Mammary epithelial cell (primary cell): ENCODE results near the gene BICDL1.

Experiments used
- EZH2 ChIP-seq: IDR thresholded peaks from 2 replicates; pipeline ENCODE4 v1.6.1; 2012; ENCODE audit warnings: low read length, inconsistent platforms, borderline replicate concordance
- TF ChIP-seq, protein P1 (sequence below), 2 donors: IDR thresholded peaks in 1 of 2; conservative IDR thresholded peaks in 1 of 2; 2 replicates each; pipeline ENCODE4 v1.5.1; 2011 to 2012; ENCODE audit warnings: inconsistent platforms in 2 of 2, low read length in 2 of 2, mild to moderate bottlenecking in 2 of 2, control low read depth in 1 of 2, low read depth in 1 of 2; ENCODE audit not compliant: insufficient read depth in 1 of 2; ENCODE audit errors: extremely low read depth in 1 of 2

DNA sequence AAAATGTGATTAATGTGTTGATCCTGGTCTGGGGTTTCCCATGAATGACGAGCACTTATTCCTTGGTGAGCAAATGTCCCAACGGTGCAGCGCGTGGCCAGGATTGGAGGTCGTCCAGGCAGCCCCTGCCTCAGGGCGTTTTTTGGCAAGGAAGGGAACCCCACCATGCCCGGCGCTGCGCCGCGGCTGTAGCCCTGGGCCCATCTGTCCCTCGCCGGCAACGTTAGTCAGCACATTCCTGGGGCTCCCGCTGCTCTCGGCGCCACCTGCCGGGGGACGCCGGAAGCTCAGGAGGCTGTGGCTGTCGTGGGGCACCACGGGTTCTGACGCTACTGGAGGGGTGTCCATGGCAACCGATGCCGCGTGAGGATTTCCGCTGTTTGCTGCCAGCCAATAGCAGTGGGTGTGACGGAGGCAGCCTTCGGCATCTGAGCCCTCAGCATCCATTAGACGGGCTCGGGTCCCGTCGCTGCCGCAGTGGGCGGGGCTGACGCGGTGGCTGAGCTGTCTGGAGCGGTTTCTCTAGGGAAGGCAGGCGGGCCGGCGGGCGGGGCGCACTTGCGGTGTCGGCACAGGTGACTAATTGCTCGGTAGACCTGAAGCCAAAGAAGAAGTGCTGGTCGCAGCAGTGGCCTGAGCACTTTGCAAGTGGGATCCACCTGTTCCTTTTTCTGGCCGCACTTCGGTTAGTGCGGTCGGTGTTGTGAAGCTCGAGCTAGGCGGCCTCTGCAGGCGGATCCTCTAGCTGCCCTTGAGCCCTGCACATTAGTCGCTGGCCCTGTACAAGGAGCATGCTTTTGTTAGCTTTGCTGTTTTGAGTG lies 98.0 kb downstream of the BICDL1 start:
- TF ChIP-seq, protein P1, sequence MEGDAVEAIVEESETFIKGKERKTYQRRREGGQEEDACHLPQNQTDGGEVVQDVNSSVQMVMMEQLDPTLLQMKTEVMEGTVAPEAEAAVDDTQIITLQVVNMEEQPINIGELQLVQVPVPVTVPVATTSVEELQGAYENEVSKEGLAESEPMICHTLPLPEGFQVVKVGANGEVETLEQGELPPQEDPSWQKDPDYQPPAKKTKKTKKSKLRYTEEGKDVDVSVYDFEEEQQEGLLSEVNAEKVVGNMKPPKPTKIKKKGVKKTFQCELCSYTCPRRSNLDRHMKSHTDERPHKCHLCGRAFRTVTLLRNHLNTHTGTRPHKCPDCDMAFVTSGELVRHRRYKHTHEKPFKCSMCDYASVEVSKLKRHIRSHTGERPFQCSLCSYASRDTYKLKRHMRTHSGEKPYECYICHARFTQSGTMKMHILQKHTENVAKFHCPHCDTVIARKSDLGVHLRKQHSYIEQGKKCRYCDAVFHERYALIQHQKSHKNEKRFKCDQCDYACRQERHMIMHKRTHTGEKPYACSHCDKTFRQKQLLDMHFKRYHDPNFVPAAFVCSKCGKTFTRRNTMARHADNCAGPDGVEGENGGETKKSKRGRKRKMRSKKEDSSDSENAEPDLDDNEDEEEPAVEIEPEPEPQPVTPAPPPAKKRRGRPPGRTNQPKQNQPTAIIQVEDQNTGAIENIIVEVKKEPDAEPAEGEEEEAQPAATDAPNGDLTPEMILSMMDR (conservative IDR thresholded peaks at IDR 0.05 in 1 of 2, IDR thresholded peaks at IDR 0.05 in 1 of 2; ENCODE audit: extremely low read depth in 1 of 2, insufficient read depth in 1 of 2, low read depth in 1 of 2, low read length in 2 of 2), result peak; percentile 90 to 99
- TF ChIP-seq EZH2, result no peak
